Retina (tissue), 1 donor: Measurements from ENCODE around the gene ZRANB3.
"Not testable (repeated sequence)": the region's sequence is repeated elsewhere in the genome, so short reads cannot be mapped to it uniquely, and the experiment has no call there.

Experiments used
- DNase-seq: peaks from one replicate; pipeline ENCODE4 v3.0.0-alpha.2; 2016

ZRANB3 gene

DNA sequence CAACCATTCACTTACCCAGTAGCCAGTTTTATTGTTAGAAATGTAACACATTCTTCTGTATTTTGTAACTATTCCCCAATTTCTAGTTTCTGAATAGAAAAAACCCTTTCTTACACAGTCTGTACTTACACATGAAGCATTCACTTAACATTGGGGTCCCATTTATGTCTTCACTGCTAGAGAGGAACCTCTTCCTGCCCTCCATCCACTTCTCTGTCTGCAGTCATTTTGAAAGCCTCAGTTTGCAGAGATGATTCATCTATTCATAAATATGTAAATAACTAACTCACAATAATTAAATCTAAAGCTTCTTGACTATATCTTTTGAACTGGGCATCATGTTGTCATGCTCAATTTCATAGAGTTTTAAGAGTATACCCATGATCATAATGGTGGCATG lies 55.9 kb downstream of the ZRANB3 start:
- DNase-seq, result no peak

- DNase-seq, result no peak
Observed at GRCh38 chr2:135473567-135473966, 57.5 kb downstream of the ZRANB3 start.

DNA sequence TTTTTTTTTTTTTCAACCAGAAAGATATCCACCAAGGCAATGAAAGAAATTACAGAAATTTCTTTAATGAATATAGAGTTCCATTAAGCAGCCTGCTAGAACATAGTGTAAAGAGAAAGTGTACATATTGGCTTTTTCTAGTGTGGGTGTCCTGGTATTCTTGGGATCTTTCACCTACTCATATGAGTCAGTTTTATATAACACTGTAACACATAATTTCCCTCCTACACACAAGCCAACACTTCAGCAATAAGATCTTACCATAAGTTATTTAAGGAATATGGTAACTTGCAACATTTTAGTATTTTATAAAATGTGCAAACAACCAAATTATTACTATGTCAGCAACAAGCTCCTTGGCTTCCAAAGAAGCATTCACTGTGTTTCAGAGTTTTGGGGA lies 59.9 kb downstream of the ZRANB3 start:
- DNase-seq, result no peak

DNA sequence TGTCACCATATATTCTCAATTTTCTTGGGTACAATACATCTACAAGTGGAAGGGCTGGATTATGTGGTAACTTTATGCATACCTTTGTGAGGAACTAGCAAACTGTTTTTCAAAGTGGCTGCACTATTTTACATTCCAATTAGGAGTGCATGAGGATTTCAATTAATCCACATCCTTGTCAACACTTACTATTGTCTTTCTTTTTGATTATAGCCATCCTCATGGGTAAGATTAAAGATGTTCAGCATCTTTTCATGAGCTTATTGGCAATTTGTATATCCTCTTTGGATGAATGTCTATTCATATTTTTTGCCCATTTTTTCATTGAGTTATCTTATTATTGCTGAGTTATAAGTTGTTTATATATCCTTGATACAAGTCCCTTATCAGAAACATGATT lies 73.7 kb downstream of the ZRANB3 start:
- DNase-seq, result no peak

GRCh38 chr2:135456835-135457234 lies 74.2 kb downstream of the ZRANB3 start:
- DNase-seq, result no peak

DNA sequence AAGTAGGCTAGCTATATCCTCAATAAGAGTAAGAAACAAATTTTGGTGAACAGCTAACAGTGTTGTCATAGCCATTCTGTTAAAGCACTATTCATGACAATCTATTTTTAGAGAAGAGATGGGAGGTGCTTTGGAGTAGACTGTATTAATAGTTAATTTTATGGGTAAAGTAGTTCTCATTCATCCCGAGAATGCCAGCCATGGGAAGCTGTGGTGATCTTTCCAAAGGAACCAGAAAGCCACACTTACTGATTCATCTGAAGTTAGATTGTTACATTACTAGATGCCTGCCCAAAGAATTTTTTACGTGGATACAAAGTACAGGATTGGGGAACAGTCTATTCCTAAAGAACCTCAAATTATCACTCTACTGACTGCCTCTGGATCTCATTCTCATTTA lies 74.6 kb downstream of the ZRANB3 start:
- no peak for DNase-seq

GRCh38 chr2:135454608-135455007 lies 76.4 kb downstream of the ZRANB3 start:
- DNase-seq, result no peak

GRCh38 chr2:135453027-135453426 lies 78.0 kb downstream of the ZRANB3 start:
- not testable (repeated sequence) for DNase-seq

DNA sequence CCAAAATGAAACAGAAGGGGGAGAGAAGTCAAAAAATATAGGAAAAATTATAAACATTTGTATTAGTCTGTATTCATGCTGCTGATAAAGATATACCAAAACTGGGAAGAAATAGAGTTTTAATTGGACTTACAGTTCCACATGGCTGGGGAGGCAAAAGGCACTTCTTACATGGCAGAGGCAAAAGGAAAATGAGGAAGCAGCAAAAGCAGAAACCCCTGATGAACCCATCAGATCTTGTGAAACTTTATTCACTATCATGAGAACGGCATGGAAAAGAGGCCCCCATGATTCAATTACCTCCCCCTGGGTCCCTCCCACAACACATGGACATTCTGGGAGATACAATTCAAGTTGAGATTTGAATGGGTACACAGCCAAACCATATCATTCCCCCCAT lies 79.1 kb downstream of the ZRANB3 start:
- DNase-seq, result no peak

- DNase-seq, result not testable (repeated sequence)
Observed at GRCh38 chr2:135443013-135443412, 88.0 kb downstream of the ZRANB3 start.

DNA sequence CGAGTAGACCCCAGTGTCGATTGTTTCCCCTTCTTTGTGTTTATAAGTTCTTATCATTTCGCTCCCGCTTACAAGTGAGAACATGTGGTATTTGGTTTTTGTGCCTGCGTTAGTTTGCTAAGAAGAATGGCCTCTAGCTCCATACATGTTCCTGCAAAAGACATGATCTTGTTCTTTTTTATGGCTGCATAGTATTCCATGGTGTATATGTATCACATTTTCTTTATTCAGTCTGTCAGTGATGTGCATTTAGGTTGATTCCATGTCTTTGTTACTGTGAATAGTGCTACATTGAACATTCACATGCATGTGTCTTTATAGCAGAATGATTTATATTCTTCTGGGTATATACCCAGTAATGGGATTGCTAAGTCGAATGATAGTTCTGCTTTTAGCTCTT lies 95.9 kb downstream of the ZRANB3 start:
- DNase-seq, result not testable (repeated sequence)

DNA sequence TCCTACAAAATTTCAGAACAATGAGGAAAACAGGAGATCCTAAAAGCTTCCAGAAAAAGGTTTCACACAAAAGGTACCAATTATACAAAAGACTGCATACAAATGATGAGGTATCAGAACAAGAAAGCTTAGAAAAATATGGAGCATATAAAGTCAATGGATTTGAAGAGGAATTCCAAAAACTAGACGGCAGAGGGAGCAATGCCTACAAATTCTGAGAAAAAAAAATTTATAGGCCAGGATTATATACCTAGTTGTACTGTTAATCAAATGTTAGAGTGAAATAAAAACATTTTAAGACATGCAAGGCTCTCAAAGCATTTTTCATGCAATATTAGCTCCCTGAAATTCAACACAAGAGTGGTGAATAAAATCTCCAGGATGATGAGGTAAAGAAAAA lies 106.2 kb downstream of the ZRANB3 start:
- DNase-seq, result no peak

DNA sequence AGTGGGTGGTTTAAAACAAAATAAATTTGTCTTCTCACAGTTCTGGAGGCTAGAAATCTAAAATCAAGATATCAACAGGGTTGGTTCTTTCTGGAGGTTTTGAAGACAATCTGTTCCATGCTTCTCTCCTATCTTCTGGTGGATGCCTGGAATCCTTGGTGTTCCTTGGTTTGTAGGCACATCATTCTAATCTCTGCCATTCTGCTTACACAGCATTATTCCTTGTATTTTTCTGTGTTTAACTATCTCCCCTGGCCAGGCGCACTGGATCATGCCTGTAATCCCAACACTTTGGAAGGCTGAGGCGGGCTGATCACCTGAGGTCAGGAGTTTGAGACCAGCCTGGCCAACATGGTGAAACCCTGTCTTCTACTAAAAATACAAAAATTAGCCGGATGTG lies 108.1 kb downstream of the ZRANB3 start:
- DNase-seq, result no peak

- no peak for DNase-seq
Observed at GRCh38 chr2:135411646-135412045, 119.4 kb downstream of the ZRANB3 start.

DNA sequence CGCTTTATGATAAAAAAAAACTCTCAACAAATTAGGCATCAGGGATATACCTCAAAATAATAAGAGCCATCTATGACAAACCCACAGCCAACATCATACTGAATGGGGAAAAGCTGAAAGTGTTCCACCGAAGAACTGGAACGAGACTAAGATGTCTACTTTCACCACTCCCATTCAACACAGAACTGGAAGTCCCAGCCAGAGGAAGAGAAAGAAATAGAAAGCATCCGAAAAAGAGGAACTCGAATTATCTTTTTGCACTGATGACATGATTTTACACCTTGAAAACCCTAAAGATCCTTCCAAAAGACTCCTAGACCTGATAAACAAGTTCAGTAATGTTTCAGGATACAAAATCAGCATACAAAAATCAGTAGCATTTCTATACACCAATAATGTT lies 121.6 kb downstream of the ZRANB3 start:
- DNase-seq, result no peak

GRCh38 chr2:135396259-135396658 lies 134.8 kb downstream of the ZRANB3 start:
- not testable (repeated sequence) for DNase-seq

DNA sequence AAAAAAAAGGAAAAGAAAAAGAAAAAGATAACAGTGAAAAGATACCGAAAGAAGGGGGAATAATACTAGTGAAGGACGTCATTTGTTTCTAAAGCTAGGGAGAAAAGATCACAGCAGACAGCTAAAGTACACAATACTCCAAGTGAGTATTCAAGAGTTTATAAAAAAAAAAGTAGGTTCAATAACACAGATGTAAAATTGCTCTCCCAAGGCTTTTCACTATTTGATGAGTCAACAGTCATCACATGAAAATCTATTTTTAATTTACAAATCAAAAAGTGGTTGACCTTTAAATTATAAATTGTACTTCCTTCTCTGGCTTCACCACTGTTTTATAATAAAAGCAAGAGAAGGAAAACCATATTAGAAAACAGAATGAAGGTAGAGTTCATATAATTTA lies 144.0 kb downstream of the ZRANB3 start:
- DNase-seq, result no peak

GRCh38 chr2:135378591-135378990 lies 152.4 kb downstream of the ZRANB3 start:
- DNase-seq, result no peak

DNA sequence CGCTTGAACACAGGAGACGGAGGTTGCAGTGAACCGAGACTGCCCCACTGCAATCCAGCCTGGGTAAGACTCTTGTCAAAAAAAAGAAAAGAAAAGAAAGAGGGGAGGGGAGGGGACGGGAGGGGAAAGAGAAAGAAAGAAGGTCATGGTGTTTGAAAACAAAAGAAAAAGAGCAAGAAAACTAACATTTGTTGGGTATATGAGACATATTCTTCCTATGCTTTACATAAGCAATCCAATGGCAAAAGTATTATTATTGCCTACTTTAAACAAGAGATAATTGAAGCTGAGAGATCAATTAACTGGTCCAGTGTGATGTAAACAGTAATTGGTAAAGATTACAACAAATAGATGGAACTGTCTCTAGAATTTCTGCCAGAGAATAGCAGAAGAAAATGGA lies 157.3 kb downstream of the ZRANB3 start:
- DNase-seq, result no peak

DNA sequence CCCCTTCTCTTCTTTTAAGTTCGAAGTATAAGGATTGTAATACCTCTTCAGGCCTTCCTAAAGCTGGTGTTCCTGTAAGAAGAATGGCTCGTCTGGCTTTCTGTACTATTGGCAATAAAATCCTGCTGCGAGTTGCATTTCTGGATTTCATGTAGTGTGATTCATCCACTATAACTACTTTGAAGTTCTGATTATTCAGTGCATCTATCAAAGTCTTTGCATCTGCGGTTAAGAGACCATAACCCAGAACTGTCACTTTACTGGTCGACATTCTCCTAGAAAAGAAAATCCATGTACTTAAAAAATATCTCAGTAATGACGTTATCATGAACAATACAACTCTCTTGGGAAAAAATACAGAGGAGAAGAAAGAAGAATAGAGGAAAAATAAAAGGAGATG lies 181.1 kb downstream of the ZRANB3 start:
- DNase-seq, result no peak

DNA sequence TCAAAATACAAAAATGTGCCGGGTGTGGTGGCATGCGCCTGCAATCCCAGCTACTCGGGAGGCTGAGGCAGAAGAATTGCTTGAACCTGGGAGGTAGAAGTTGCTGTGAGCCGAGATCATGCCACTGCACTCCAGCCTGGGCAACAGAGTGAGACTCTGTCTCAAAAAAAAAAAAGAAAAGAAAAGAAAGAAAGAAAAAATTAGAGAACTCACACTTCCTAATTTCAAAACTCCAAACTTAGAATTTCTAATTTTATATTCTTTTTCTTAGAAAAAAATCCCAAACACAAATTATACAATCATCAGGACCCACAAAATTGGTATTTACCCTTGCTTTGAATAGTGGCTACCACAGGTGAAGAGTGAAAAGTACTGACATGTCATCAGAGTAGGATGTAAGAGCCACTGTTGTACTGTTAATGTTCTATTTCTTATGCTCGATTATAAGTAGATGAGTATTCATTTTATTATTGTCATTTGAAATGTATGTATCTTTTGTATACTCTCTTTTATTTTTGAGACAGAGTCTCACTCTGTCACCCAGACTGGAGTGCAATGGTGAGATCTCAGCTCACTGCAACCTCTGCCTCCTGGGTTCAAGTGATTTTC lies 182.8 kb downstream of the ZRANB3 start:
- DNase-seq, result not testable (repeated sequence)

- no peak for DNase-seq
Observed at GRCh38 chr2:135337071-135337470, 193.9 kb downstream of the ZRANB3 start.

DNA sequence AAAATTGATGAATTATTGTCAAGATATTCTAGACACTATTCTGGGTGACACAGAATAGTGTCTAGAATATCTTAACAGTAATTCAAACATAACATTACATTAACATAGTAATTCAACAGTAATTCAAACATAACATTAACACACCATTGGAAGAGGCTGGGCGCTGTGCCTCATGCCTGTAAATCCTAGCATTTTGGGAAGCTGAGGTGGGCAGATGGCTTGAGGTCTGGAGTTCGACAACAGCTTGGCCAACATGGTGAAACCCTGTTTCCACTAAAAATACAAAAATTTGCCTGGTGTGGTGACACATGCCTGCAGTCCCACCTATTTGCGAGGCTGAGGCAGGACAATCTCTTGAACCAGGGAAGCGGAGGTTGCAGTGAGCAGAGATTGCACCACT lies 195.8 kb downstream of the ZRANB3 start:
- no peak for DNase-seq

GRCh38 chr2:135327146-135327545 lies 203.9 kb downstream of the ZRANB3 start:
- no peak for DNase-seq

DNA sequence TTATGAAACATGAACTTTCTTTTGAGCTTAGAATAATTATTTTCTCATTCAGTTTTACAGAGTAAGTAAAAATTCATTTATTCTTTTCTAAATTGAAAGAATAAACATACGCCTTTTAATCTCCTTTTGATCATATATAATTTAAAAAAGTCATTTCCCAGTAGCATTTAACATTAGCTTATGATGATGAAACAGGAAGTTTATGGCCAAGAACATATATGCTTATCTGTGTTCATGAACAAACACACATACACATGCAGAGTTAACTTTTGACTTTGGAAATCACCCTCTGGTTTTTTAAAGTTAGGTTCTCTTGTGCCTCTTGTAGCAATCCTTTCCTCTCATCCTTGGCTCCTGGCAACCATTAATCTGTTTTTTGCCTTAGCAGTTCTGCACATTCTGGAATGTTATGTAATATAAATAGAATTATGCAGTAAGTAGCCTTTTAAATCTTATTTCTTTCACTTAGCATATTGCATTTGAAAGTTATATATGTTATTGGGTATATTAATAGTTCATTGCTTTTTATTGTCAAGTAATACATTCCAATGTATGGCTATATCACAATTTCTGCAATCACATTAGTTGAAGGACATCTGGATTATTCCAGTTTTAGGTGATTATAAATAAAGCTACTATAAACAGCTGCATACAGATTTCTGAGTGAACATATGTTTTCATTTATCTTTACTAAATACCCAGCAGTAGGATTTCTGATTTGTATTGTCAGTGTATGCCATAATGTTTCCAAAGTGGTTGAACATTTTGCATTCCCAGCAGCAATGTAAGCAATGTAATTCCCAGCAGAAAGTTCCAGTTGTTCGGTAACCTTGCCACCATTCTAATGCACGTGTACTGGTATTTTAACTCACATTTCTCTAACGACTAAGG lies 210.3 kb downstream of the ZRANB3 start:
- DNase-seq, result no peak
